ENCODE data around the gene FAM110D.

Gene FAM110D

DNA sequence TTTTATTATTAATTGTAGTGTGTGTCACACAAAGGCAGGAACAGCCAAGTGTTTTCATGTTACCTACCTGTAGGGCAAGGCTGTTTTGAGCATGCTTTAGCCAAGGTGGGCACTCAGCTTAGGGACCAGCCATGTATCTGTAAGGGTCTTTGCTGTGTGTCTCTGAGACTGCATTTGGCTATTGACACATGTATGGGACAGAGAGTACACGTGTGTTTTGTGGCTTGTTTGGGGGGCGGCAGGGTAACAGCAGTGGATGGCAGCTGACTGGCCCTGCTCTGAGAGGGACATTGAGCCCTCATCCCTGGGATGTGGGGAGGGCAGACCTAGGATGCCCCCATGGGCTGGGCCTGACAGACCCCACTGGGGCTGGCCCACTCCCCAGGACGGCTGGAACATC is 38.4 kb downstream of the FAM110D start:
- no peaks in the 10 kb centered on the region for H3K4me1 ChIP-seq (ENCODE audit: control insufficient read depth, insufficient read depth, low read length, poor library complexity, severe bottlenecking)
- WGBS, 2 experiments (ENCODE audit: insufficient coverage in 2 of 2), result 88 to 100% methylated on average over 2 to 3 of the region's 3 CpGs
- H3K36me3 ChIP-seq (ENCODE audit: control insufficient read depth, insufficient read depth, low read length), result no peaks in the 10 kb centered on the region
- no peaks in the 10 kb centered on the region for H3K9me3 ChIP-seq (ENCODE audit: control insufficient read depth, low read length)
- no peak overlapping the region for H3K4me3 ChIP-seq (ENCODE audit: extremely low read depth, insufficient read depth, low read length, poor library complexity, severe bottlenecking)
- H3K27ac ChIP-seq (ENCODE audit: low read depth, low read length, severe bottlenecking), result no peak overlapping the region

- no peaks in the 10 kb centered on the region for H3K9me3 ChIP-seq (ENCODE audit: control insufficient read depth, low read length)
- H3K4me3 ChIP-seq (ENCODE audit: extremely low read depth, insufficient read depth, low read length, poor library complexity, severe bottlenecking), result no peak overlapping the region
- no peak overlapping the region for H3K27ac ChIP-seq (ENCODE audit: low read depth, low read length, severe bottlenecking)
- H3K36me3 ChIP-seq (ENCODE audit: control insufficient read depth, insufficient read depth, low read length), result no peaks in the 10 kb centered on the region
- H3K4me1 ChIP-seq (ENCODE audit: control insufficient read depth, insufficient read depth, low read length, poor library complexity, severe bottlenecking), result no peaks in the 10 kb centered on the region
- WGBS, 2 experiments (ENCODE audit: insufficient coverage in 2 of 2), result 86 to 88% methylated on average over 7 to 11 of the region's 11 CpGs
Measured at GRCh38 chr1:26197813-26198212, 38.9 kb downstream of the FAM110D start.

DNA sequence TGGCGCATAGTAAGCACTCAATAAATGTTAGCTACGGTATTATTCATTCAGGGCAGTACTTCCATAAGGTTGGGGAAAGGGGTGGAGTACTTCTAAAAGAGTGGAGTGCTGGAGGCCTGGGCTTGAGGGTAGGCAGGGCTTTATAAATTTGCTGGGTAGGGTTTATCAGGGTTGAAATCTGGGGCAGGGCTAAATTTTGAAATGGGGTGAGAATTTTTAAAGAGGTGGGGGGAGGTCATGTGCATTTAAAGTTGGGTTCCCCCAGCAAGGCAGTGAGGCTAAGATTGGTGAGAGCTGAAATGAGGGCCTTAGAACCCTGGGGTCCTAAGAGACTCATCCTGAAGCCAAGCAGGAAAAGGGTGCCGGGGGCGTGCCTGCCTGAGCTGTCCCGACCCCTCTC is 41.5 kb downstream of the FAM110D start:
- Histone ChIP-seq H3K4me3 (ENCODE audit: extremely low read depth, insufficient read depth, low read length, poor library complexity, severe bottlenecking) (no peak overlapping the region), H3K27ac (ENCODE audit: low read depth, low read length, severe bottlenecking) (no peak overlapping the region), H3K9me3 (ENCODE audit: control insufficient read depth, low read length) (no peaks in the 10 kb centered on the region), H3K36me3 (ENCODE audit: control insufficient read depth, insufficient read depth, low read length) (no peaks in the 10 kb centered on the region), H3K4me1 (ENCODE audit: control insufficient read depth, insufficient read depth, low read length, poor library complexity, severe bottlenecking) (no peaks in the 10 kb centered on the region)
- 90 to 98% methylated on average over 4 to 5 of the region's 5 CpGs for WGBS, 2 experiments (ENCODE audit: insufficient coverage in 2 of 2)

GRCh38 chr1:26203642-26204318 is 44.9 kb downstream of the FAM110D start:
- no peak overlapping the region for H3K27ac ChIP-seq (ENCODE audit: low read depth, low read length, severe bottlenecking)
- 82 to 94% methylated on average over 5 to 6 of the region's 9 CpGs for WGBS, 2 experiments (ENCODE audit: insufficient coverage in 2 of 2)
- no peak overlapping the region for H3K4me3 ChIP-seq (ENCODE audit: extremely low read depth, insufficient read depth, low read length, poor library complexity, severe bottlenecking)
- H3K4me1 ChIP-seq (ENCODE audit: control insufficient read depth, insufficient read depth, low read length, poor library complexity, severe bottlenecking), result no peaks in the 10 kb centered on the region
- H3K36me3 ChIP-seq (ENCODE audit: control insufficient read depth, insufficient read depth, low read length), result no peaks in the 10 kb centered on the region
- no peaks in the 10 kb centered on the region for H3K9me3 ChIP-seq (ENCODE audit: control insufficient read depth, low read length)

- 90 to 100% methylated on average over 3 to 4 of the region's 5 CpGs for WGBS, 2 experiments (ENCODE audit: insufficient coverage in 2 of 2)
- Histone ChIP-seq H3K36me3 (ENCODE audit: control insufficient read depth, insufficient read depth, low read length) (no peaks in the 10 kb centered on the region), H3K9me3 (ENCODE audit: control insufficient read depth, low read length) (no peaks in the 10 kb centered on the region), H3K4me3 (ENCODE audit: extremely low read depth, insufficient read depth, low read length, poor library complexity, severe bottlenecking) (no peak overlapping the region), H3K27ac (ENCODE audit: low read depth, low read length, severe bottlenecking) (no peak overlapping the region), H3K4me1 (ENCODE audit: control insufficient read depth, insufficient read depth, low read length, poor library complexity, severe bottlenecking) (no peaks in the 10 kb centered on the region)
Measured at GRCh38 chr1:26210147-26210870, 51.4 kb downstream of the FAM110D start.

GRCh38 chr1:26212726-26213125 is 53.8 kb downstream of the FAM110D start:
- 90 to 92% methylated on average over 2 to 4 of the region's 5 CpGs for WGBS, 2 experiments (ENCODE audit: insufficient coverage in 2 of 2)
- no peaks in the 10 kb centered on the region for H3K9me3 ChIP-seq (ENCODE audit: control insufficient read depth, low read length)
- H3K4me1 ChIP-seq (ENCODE audit: control insufficient read depth, insufficient read depth, low read length, poor library complexity, severe bottlenecking), result no peaks in the 10 kb centered on the region
- no peaks in the 10 kb centered on the region for H3K36me3 ChIP-seq (ENCODE audit: control insufficient read depth, insufficient read depth, low read length)
- H3K27ac ChIP-seq (ENCODE audit: low read depth, low read length, severe bottlenecking), result no peak overlapping the region
- H3K4me3 ChIP-seq (ENCODE audit: extremely low read depth, insufficient read depth, low read length, poor library complexity, severe bottlenecking), result no peak overlapping the region

- WGBS, 2 experiments (ENCODE audit: insufficient coverage in 2 of 2), result 84 to 87% methylated on average over 3 of the region's 6 CpGs
Measured at GRCh38 chr1:26213335-26213905, 54.5 kb downstream of the FAM110D start.

More at GRCh38 chr1:26213335-26213905, 54.5 kb downstream of the FAM110D start:
- Histone ChIP-seq H3K4me1 (ENCODE audit: control insufficient read depth, insufficient read depth, low read length, poor library complexity, severe bottlenecking) (no peaks in the 10 kb centered on the region), H3K4me3 (ENCODE audit: extremely low read depth, insufficient read depth, low read length, poor library complexity, severe bottlenecking) (no peak overlapping the region), H3K36me3 (ENCODE audit: control insufficient read depth, insufficient read depth, low read length) (no peaks in the 10 kb centered on the region), H3K9me3 (ENCODE audit: control insufficient read depth, low read length) (no peaks in the 10 kb centered on the region), H3K27ac (ENCODE audit: low read depth, low read length, severe bottlenecking) (no peak overlapping the region)
